IMR-90 (cell line): Measurements from ENCODE around the gene ST6GALNAC2. TPM values are rescaled to one million over a fixed set of nuclear protein-coding genes. Genes with fewer than 3 reads are reported as not detected.
A peak's percentile ranks its signal among the peaks of the same experiment; 100 is the strongest.

ENCODE experiments used
- ATAC-seq: fragments of 200-7000 bp; cut with Tn5 transposase; 2 replicates; pipeline ENCODE4 v1.9.1; 2020; ENCODE audit warnings: low read depth, mild to moderate bottlenecking, moderate library complexity
- BruUV-seq: library from RNA; stranded (reverse); fragments of 400-500 nt; replicated peaks from 2 replicates; lab custom pipeline; 2021; lab: Mats Ljungman, UMichigan
- CTCF ChIA-PET: fragments of 300-600 bp; formaldehyde crosslinking; extraction: SDS; loops from one replicate; lab custom pipeline; 2021; ENCODE audit warnings: antibody characterized with exemption; lab: Yijun Ruan, JAX
- POLR2A ChIA-PET: fragments of 300-600 bp; sonication (Branson Sonifier 250); formaldehyde crosslinking; loops from one replicate; lab custom pipeline; 2022; ENCODE audit warnings: antibody characterized with exemption; ENCODE audit not compliant: unreplicated experiment; lab: Charles Lee
- DNase-seq: peaks from one replicate; pipeline ENCODE4 v3.0.0; 2013
- H2AFZ ChIP-seq: replicated peaks from 2 replicates; pipeline ENCODE3; 2013; ENCODE audit warnings: low read length, mild to moderate bottlenecking; ENCODE audit not compliant: poor library complexity
- H2AK5ac ChIP-seq: 2 replicates; pipeline ENCODE4 v1.6.1; 2013; ENCODE audit warnings: low read depth, low read length, inconsistent platforms
- H2AK9ac ChIP-seq: replicated peaks from 2 replicates; pipeline ENCODE3; 2013; ENCODE audit warnings: mild to moderate bottlenecking, low read depth, low read length, moderate library complexity; ENCODE audit not compliant: poor library complexity
- H2BK120ac ChIP-seq: 2 replicates; pipeline ENCODE4 v1.6.1; 2013; ENCODE audit warnings: low read depth, low read length, inconsistent platforms
- H2BK15ac ChIP-seq: 3 replicates; pipeline ENCODE4 v1.6.1; 2013; ENCODE audit warnings: low read depth, low read length, inconsistent platforms
- H2BK20ac ChIP-seq: 2 replicates; pipeline ENCODE4 v1.6.1; 2013; ENCODE audit warnings: low read depth, mild to moderate bottlenecking, inconsistent platforms, low read length, moderate library complexity
- H2BK5ac ChIP-seq: 2 replicates; pipeline ENCODE4 v1.6.1; 2013; ENCODE audit warnings: mild to moderate bottlenecking, low read depth, low read length, inconsistent platforms; ENCODE audit not compliant: poor library complexity, severe bottlenecking
- H3K14ac ChIP-seq: replicated peaks from 2 replicates; pipeline ENCODE4 v1.6.1; 2013; ENCODE audit warnings: low read depth, low read length, inconsistent platforms
- H3K18ac ChIP-seq: 2 replicates; pipeline ENCODE4 v1.6.1; 2013; ENCODE audit warnings: low read depth, low read length, control low read depth
- H3K23ac ChIP-seq: 2 replicates; pipeline ENCODE4 v1.6.1; 2013; ENCODE audit warnings: low read depth, low read length, inconsistent platforms
- H3K27ac ChIP-seq: 2 replicates; pipeline ENCODE4 v1.5.1; 2013; ENCODE audit warnings: mild to moderate bottlenecking, control low read depth, low read length; ENCODE audit not compliant: insufficient read depth
- H3K27me3 ChIP-seq: 2 replicates; pipeline ENCODE4 v1.6.1; 2013; ENCODE audit warnings: low read length; ENCODE audit not compliant: control insufficient read depth, insufficient read depth
- H3K36me3 ChIP-seq: 2 replicates; pipeline ENCODE4 v1.6.1; 2013; ENCODE audit warnings: low read length, mixed read lengths; ENCODE audit not compliant: control insufficient read depth, insufficient read depth
- H3K4ac ChIP-seq: 2 replicates; pipeline ENCODE4 v1.6.1; 2013; ENCODE audit warnings: low read depth, low read length, inconsistent platforms
- H3K4me1 ChIP-seq: 2 replicates; pipeline ENCODE4 v1.6.1; 2013; ENCODE audit warnings: low read length, mixed read lengths; ENCODE audit not compliant: control insufficient read depth, insufficient read depth
- H3K4me2 ChIP-seq: 2 replicates; pipeline ENCODE4 v1.6.1; 2013; ENCODE audit warnings: low read depth, mild to moderate bottlenecking, control low read depth, low read length, moderate library complexity
- H3K4me3 ChIP-seq: 2 replicates; pipeline ENCODE4 v1.5.1; 2013; ENCODE audit warnings: low read depth, mild to moderate bottlenecking, control low read depth, low read length, moderate library complexity; ENCODE audit not compliant: insufficient read depth
- H3K56ac ChIP-seq: 2 replicates; pipeline ENCODE4 v1.6.1; 2013; ENCODE audit warnings: low read length, inconsistent platforms; ENCODE audit not compliant: insufficient read depth; ENCODE audit errors: extremely low read depth
- H3K79me1 ChIP-seq, 2 experiments: 2 replicates each; pipeline ENCODE4 v1.6.1; 2013; ENCODE audit warnings: low read length in 2 of 2, inconsistent platforms in 1 of 2, low read depth in 1 of 2
- H3K9ac ChIP-seq: 2 replicates; pipeline ENCODE4 v1.6.1; 2013; ENCODE audit warnings: low read depth, low read length, control low read depth
- H3K9me1 ChIP-seq: 2 replicates; pipeline ENCODE4 v1.6.1; 2013; ENCODE audit warnings: low read length, inconsistent platforms; ENCODE audit not compliant: insufficient read depth
- H3K9me3 ChIP-seq: 2 replicates; pipeline ENCODE4 v1.6.1; 2013; ENCODE audit warnings: low read length; ENCODE audit not compliant: control insufficient read depth, insufficient read depth
- H4K20me1 ChIP-seq: 2 replicates; pipeline ENCODE4 v1.6.1; 2013; ENCODE audit warnings: low read length, inconsistent platforms; ENCODE audit not compliant: insufficient read depth
- H4K5ac ChIP-seq: 2 replicates; pipeline ENCODE4 v1.6.1; 2013; ENCODE audit warnings: mild to moderate bottlenecking, low read depth, low read length, control low read depth
- H4K8ac ChIP-seq, 2 experiments: 2 replicates each; pipeline ENCODE4 v1.6.1; 2013; ENCODE audit warnings: low read depth in 2 of 2, low read length in 2 of 2, control low read depth in 1 of 2, inconsistent platforms in 1 of 2
- H4K91ac ChIP-seq: 2 replicates; pipeline ENCODE4 v1.6.1; 2013; ENCODE audit warnings: low read depth, low read length, inconsistent platforms; ENCODE audit not compliant: insufficient read depth
- BHLHE40 ChIP-seq: fragments of 150-350 bp; IDR thresholded peaks from 2 replicates; pipeline ENCODE4 v1.6.1; 2016; ENCODE audit warnings: mild to moderate bottlenecking, low read depth, low read length
- MAFK ChIP-seq: IDR thresholded peaks from 2 replicates; pipeline ENCODE4 v1.6.1; 2012; ENCODE audit warnings: low read depth, low read length, improper control_type of control experiment
- MXI1 ChIP-seq: IDR thresholded peaks from 2 replicates; pipeline ENCODE4 v1.6.1; 2012; ENCODE audit warnings: low read depth, mild to moderate bottlenecking, low read length, moderate library complexity, borderline replicate concordance
- POLR2A ChIP-seq: IDR thresholded peaks from 2 replicates; pipeline ENCODE4 v1.6.1; 2012; ENCODE audit warnings: mild to moderate bottlenecking, low read depth, low read length
- RCOR1 ChIP-seq: IDR thresholded peaks from 2 replicates; pipeline ENCODE4 v1.6.1; 2012; ENCODE audit warnings: mild to moderate bottlenecking, low read length, improper control_type of control experiment; ENCODE audit not compliant: insufficient replicate concordance
- WGBS, 2 experiments: methylation state at CpG; one replicate each; pipeline versions ENCODE4 v1.1.5 to v1.1.7; 2013; ENCODE audit warnings: missing lambda C conversion rate in 2 of 2; ENCODE audit not compliant: insufficient read length in 1 of 2; ENCODE audit errors: extremely low coverage in 2 of 2; 5-methylcytosine and 5-hydroxymethylcytosine counted together
- dilution Hi-C: fragments of 300-500 bp; cut with HindIII; formaldehyde crosslinking; loops from one replicate; pipeline ENCODE4 v1.14.3; 2018; ENCODE audit warnings: low sequenced_read_pairs; ENCODE audit not compliant: unreplicated experiment
- in situ Hi-C: fragments of 300-500 bp; cut with MboI; formaldehyde crosslinking; loops from 3 replicates; pipeline ENCODE4 v1.14.3; 2019; ENCODE audit warnings: low sequenced_read_pairs, inconsistent platforms, mixed read lengths
- intact Hi-C: fragments of 100-400 bp; cut with micrococcal nuclease; formaldehyde crosslinking; loops from 2 replicates; pipeline ENCODE4 v1.10.0; 2022
- polyA plus RNA-seq, 3 experiments: library from polyadenylated mRNA; depleted of rRNA; stranded (reverse); fragments of >200 nt; gene quantifications; 2 replicates each; pipeline ENCODE4 v1.2.3, GENCODE V29; 2012; ENCODE audit warnings: low replicate concordance in 1 of 3
- total RNA-seq: library from RNA; depleted of rRNA; stranded (reverse); fragments of >200 nt; gene quantifications from 2 replicates; pipeline ENCODE4 v1.2.3, GENCODE V29; 2012
- TF ChIP-seq, protein P1 (sequence below): fragments of 150-350 bp; IDR thresholded peaks from 2 replicates; pipeline ENCODE4 v1.6.1; 2017; ENCODE audit warnings: mild to moderate bottlenecking, antibody characterized with exemption, low read length, low read depth

Gene ST6GALNAC2
- total and polyA plus RNA-seq, 2 of the 4 experiments (the other 2 are of a cell fraction) = 0.10 TPM; not detected in 1

DNA sequence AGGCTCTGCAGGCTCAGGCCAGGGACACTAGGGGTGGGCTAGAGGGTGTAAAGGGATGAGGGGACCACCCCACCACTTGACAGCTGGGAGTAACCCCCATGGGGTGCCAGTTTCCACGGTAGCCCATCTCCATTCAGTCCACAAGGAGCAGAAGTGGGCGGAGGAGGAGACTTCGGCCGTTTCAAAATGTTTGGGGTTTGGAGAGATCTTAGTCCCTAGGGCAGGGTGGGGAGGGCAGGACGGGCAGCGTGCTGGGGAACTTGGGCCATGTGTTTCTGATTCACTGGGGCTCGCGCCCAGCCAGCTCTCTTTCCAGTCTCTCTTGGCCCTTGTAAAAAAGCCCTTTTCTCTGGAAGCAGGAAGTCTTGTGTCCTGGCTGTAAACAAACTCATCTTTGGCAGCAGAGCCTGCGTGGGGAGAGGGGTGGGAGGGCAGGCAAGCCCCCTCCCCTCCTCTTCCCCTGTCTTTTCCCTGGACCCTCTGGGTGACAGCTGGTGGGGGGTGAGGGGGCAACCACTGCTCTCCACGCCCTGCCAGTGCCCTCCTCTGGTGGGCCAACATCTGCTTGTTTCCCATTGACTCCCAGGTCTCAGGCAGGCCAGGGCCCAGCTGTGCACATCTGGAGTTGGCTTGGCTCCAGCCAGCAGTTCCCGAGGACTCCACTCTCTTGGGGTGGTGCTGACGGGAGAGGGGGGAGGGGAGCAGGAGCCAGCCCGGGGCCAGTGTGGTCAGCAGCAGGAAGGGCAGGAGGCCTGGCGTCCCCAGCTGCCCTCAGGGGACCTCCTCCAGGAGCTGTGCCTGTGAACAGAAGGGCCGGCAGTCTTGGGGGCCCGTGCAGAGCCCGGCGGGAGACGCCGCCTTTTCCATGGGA is 56.2 kb downstream of the ST6GALNAC2 start:
- 0 out of 2 replicates have a peak, but pooled peaks cover 2% of the 10 kb centered on the region for H4K20me1 ChIP-seq
- H2AK9ac ChIP-seq = peak overlapping the region; percentile 97
- H3K14ac ChIP-seq = peak overlapping the region; percentile 94
- H3K23ac ChIP-seq = peak overlapping the region; percentile 99
- in situ Hi-C loops (no loop called here), dilution Hi-C loops (no loop called here), intact Hi-C loops (loop anchor here (10.0 kb wide), 1 partner anchor 535 kb away; no protein-coding TSS in a partner anchor)
- H3K79me1 ChIP-seq = peaks cover 0 to 23% of the 10 kb centered on the region in 2 experiments; a peak in 1 of 4 replicates
- peak overlapping the region; percentile 18 for H3K4me2 ChIP-seq
- H4K91ac ChIP-seq = peak overlapping the region; percentile 99
- peak overlapping the region; percentile 95 for H2BK20ac ChIP-seq
- H2AK5ac ChIP-seq = peak overlapping the region; percentile 99
- peak; percentile 88 for DNase-seq
- peak; percentile 70 for ATAC-seq
- H4K5ac ChIP-seq = peak overlapping the region; percentile 98
- peak overlapping the region; percentile 91 for H2BK5ac ChIP-seq
- H3K18ac ChIP-seq = peak overlapping the region; percentile 91
- WGBS, 2 experiments = 6% methylated on average over 11 of the region's 20 CpGs; no CpG with 5 or more reads in 1 of the 2 experiments
- peaks cover 7% of the 10 kb centered on the region; the same call in 1 of the 2 replicates for H3K36me3 ChIP-seq
- peak overlapping the region; percentile 52 for H3K9ac ChIP-seq
- CTCF ChIA-PET = interaction anchor here (1.0 to 2.0 kb wide), 4 partner anchors 11 to 95 kb away, joined by 3 to 6 read pairs (median 4); no protein-coding TSS in a partner anchor
- no TSS peak for BruUV-seq
- H3K9me1 ChIP-seq = peaks cover 24% of the 10 kb centered on the region
- TF ChIP-seq MXI1 = peak; percentile 91; the same call in 1 of the 2 replicates
- peak; percentile 6; the same call in 1 of the 2 replicates for TF ChIP-seq POLR2A
- TF ChIP-seq, protein P1, sequence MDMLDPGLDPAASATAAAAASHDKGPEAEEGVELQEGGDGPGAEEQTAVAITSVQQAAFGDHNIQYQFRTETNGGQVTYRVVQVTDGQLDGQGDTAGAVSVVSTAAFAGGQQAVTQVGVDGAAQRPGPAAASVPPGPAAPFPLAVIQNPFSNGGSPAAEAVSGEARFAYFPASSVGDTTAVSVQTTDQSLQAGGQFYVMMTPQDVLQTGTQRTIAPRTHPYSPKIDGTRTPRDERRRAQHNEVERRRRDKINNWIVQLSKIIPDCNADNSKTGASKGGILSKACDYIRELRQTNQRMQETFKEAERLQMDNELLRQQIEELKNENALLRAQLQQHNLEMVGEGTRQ = 0 out of 2 replicates have a peak, but pooled peaks have one; percentile 2
- no peak for TF ChIP-seq MAFK
- no peak for TF ChIP-seq RCOR1
- TF ChIP-seq BHLHE40 = 0 out of 2 replicates have a peak, but pooled peaks have one; percentile 38
- H2BK15ac ChIP-seq = peak overlapping the region; percentile 99; the same call in 2 of the 3 replicates
- H3K4me1 ChIP-seq = peaks cover 47% of the 10 kb centered on the region
- POLR2A ChIA-PET = interaction anchor here (0.7 to 1.1 kb wide), 2 partner anchors 12 to 14 kb away, joined by 3 to 4 read pairs; no protein-coding TSS in a partner anchor
- H3K56ac ChIP-seq = peak overlapping the region; percentile 91
- peak overlapping the region; percentile 97 for H2BK120ac ChIP-seq
- peak overlapping the region; percentile 89 for H3K27ac ChIP-seq
- peak overlapping the region; percentile 97 for H2AFZ ChIP-seq
- H3K4me3 ChIP-seq = no peak overlapping the region
- peak overlapping the region; percentile 99 for H3K4ac ChIP-seq
- peak overlapping the region; percentile 88 to 100 for H4K8ac ChIP-seq
- no peaks in the 10 kb centered on the region for H3K9me3 ChIP-seq
- H3K27me3 ChIP-seq = no peaks in the 10 kb centered on the region
